ENCODE measurements around the gene CHL1.

Gene CHL1

DNA sequence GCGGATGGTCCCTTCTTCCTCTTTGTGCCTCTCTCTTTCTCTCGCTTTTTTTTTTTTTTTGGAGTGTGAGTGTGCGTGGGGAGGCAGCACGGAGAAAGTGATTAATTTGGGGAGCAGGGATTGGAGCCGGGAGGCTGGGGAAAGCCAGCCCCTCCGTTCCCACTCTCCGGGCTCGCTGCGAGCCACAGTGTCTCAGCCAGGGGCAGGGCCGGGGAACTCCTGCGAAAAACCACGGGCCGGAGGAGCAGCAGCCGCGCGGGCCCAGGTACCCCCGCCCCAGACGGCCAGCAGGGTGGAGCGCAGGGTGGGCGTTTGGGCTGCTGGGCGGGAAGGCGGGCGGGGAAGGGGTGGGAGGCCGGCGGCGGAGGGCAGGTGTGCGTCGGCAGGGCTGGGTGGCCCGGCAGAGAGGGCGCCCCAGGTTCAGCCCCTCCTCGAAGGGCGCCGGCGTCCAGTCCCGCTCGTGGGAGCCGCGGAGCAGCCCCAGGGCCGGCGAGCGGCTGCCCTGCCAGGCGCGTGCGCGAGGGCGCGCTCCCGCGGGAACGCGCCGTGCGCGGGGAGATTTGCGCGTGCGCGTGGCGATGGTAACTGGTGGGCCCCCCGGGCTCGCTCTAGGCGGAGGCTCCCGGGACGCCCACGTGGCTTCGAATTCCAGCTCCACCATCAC, 1.4 kb downstream of the CHL1 start:
- no peak overlapping the region for H3K4me3 ChIP-seq (ENCODE audit: low read depth, low read length)
- DNase-seq (ENCODE audit: low read depth, low spot score), result no peak
- TF ChIP-seq, protein P1, sequence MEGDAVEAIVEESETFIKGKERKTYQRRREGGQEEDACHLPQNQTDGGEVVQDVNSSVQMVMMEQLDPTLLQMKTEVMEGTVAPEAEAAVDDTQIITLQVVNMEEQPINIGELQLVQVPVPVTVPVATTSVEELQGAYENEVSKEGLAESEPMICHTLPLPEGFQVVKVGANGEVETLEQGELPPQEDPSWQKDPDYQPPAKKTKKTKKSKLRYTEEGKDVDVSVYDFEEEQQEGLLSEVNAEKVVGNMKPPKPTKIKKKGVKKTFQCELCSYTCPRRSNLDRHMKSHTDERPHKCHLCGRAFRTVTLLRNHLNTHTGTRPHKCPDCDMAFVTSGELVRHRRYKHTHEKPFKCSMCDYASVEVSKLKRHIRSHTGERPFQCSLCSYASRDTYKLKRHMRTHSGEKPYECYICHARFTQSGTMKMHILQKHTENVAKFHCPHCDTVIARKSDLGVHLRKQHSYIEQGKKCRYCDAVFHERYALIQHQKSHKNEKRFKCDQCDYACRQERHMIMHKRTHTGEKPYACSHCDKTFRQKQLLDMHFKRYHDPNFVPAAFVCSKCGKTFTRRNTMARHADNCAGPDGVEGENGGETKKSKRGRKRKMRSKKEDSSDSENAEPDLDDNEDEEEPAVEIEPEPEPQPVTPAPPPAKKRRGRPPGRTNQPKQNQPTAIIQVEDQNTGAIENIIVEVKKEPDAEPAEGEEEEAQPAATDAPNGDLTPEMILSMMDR (IDR thresholded peaks at IDR 0.05; ENCODE audit: insufficient read depth, low read length, missing control alignments), result no peak
- POLR2A ChIA-PET, result no interaction called here
- CTCF ChIA-PET, result no interaction called here

DNA sequence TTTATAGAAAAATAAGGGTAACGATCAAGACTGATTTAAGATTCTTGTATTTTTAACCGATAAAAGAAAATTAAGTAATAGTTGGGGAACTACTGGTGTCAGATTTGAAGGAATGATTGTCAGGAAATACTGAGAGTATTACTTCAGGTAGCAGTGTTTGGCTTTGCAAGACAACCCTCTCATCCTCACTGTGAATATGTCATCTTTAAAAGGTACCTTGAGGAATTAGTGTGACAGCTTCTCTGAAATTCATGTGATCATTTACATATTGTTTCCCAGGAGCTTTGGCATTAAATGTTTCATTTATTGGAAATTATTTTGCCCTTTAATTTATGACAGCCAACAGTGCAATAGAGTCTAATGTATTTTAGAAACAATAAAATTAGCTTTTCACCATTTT, 3.3 kb downstream of the CHL1 start:
- DNase-seq (ENCODE audit: low read depth, low spot score), result no peak
- TF ChIP-seq, protein P1 (IDR thresholded peaks at IDR 0.05; ENCODE audit: insufficient read depth, low read length, missing control alignments), result no peak
- CTCF ChIA-PET, result no interaction called here
- no peak overlapping the region for H3K4me3 ChIP-seq (ENCODE audit: low read depth, low read length)
- POLR2A ChIA-PET, result no interaction called here

DNA sequence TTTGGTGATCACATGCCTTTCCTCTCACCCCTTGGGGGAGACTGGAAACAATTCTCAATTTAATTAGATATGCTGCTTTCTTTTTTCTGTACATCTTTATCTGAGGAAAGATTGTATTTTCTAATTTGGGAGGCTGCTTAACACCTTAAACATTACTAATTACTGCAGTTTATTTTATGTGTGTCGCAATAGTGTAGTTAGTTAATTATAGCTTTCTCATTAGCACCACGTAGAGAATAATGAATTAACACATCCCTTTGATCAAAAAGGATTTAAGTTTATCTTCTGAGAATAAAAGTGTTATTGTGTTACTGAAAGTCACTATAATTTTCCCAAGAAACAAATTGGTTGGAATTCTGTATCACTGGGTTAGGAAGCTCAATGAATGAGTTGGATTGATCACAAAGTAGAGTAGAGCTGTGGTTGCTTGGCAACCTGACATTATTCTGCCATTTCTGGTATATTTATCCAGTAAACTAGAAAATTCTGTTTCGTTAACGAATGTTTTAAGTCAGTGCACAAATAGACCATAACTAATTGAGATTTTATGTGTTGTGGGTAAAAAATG, 4.3 kb downstream of the CHL1 start:
- no peak for DNase-seq (ENCODE audit: low read depth, low spot score)
- ChIA-PET POLR2A (no interaction called here), CTCF (no interaction called here)
- TF ChIP-seq, protein P1 (IDR thresholded peaks at IDR 0.05; ENCODE audit: insufficient read depth, low read length, missing control alignments), result no peak
- H3K4me3 ChIP-seq (ENCODE audit: low read depth, low read length), result no peak overlapping the region

DNA sequence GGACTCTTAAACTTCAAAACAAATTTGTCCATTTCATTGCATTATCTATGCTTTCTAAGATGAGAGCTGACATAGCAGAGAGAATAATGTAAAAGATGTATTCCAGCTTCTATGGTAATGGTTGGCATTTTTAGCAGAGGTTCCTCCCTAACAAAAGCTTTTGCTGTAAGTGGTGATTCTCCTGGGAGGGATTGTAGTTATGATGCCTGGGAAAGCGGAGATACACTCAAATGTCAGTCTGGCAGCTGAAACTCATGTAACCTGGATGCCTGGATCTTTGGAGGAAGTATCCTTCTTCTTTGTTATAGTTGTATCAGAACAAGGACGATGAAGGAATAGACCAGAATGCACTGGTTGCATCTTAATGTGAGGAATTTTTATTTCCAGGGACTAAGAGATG, 7.5 kb downstream of the CHL1 start:
- POLR2A ChIA-PET, result no interaction called here
- CTCF ChIA-PET, result no interaction called here
- TF ChIP-seq, protein P1 (IDR thresholded peaks at IDR 0.05; ENCODE audit: insufficient read depth, low read length, missing control alignments), result no peak
- H3K4me3 ChIP-seq (ENCODE audit: low read depth, low read length), result no peak overlapping the region
- DNase-seq (ENCODE audit: low read depth, low spot score), result no peak

DNA sequence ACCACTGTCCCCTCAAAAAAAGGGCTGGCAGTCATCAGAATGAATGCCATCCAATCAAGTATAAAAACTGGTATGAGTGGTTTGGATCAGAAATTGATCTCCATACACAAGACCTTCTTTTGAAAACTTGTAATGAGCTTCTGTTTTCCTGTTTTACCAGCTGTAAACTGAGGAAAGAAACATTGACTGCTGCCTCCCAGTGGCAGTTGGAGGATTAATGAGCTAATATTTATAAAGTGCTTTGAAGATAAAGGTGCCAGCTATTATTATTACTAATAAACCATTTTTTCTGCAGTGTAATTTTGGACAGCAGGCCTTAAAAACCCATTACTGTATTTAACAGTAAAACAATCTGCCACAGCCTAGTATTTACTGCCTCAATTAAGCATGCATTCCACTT, 11.4 kb downstream of the CHL1 start:
- CTCF ChIA-PET, result no interaction called here
- no peak overlapping the region for H3K4me3 ChIP-seq (ENCODE audit: low read depth, low read length)
- DNase-seq (ENCODE audit: low read depth, low spot score), result no peak
- POLR2A ChIA-PET, result no interaction called here
- TF ChIP-seq, protein P1 (IDR thresholded peaks at IDR 0.05; ENCODE audit: insufficient read depth, low read length, missing control alignments), result no peak

DNA sequence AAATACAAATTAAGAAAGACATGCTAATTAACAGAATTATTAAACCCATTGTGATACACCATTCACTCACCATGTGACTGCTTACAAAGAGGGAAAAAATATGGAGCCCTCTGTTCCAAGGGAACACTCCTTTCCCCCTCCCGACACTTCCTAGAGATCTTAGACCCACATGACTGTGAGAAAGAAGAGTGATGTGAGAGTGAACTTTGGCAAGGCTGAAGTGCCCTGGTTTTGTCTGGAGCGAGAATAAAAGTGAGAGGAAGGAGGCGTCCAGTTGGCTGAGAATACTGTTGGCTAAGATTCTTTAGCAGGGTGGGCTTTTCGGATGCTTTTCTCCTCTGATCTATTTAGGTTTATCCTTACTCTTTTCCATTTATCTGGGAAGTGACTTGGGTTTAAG, 14.1 kb downstream of the CHL1 start:
- TF ChIP-seq, protein P1 (IDR thresholded peaks at IDR 0.05; ENCODE audit: insufficient read depth, low read length, missing control alignments), result no peak
- DNase-seq (ENCODE audit: low read depth, low spot score), result no peak
- no peak overlapping the region for H3K4me3 ChIP-seq (ENCODE audit: low read depth, low read length)
- ChIA-PET POLR2A (no interaction called here), CTCF (no interaction called here)

Data from AG04449 (cell line).